Glomerular endothelial cell (primary cell): Measurements from ENCODE around the gene C2orf81. TPM values are rescaled to one million over a fixed set of nuclear protein-coding genes. Genes with fewer than 3 reads are reported as not detected.
"Not testable (repeated sequence)": the region's sequence is repeated elsewhere in the genome, so short reads cannot be mapped to it uniquely, and the experiment has no call there.

Experiments
- DNase-seq: peaks from one replicate; pipeline ENCODE4 v3.0.0-alpha.2; 2011; ENCODE audit warnings: low read depth, low spot score; ENCODE audit errors: extremely low read depth
- total RNA-seq: library from RNA; depleted of rRNA; stranded (reverse); fragments of >200 nt; gene quantifications from 2 replicates; pipeline ENCODE4 v1.2.3, GENCODE V29; 2015

The C2orf81 gene
- total RNA-seq, 1 donor from 2014 or later, result 0.82 TPM

GRCh38 chr2:74424139-74424992, 2.9 kb upstream of the C2orf81 start:
- no peak for DNase-seq

GRCh38 chr2:74423231-74424095, 2.0 kb upstream of the C2orf81 start:
- no peak for DNase-seq

- not testable (repeated sequence) for DNase-seq
Observed at GRCh38 chr2:74420443-74421103, 846 bp downstream of the C2orf81 start.

GRCh38 chr2:74420006-74420405, 1.4 kb downstream of the C2orf81 start:
- no peak for DNase-seq

GRCh38 chr2:74419345-74419744, 2.1 kb downstream of the C2orf81 start:
- no peak for DNase-seq

GRCh38 chr2:74418312-74418711, 3.1 kb downstream of the C2orf81 start:
- DNase-seq, result no peak

GRCh38 chr2:74417763-74418162, 3.7 kb downstream of the C2orf81 start:
- DNase-seq, result no peak

GRCh38 chr2:74417197-74417596, 4.2 kb downstream of the C2orf81 start:
- DNase-seq, result no peak

- no peak for DNase-seq
Observed at GRCh38 chr2:74416778-74417177, 4.6 kb downstream of the C2orf81 start.

GRCh38 chr2:74415762-74416395, 5.5 kb downstream of the C2orf81 start:
- no peak for DNase-seq

GRCh38 chr2:74414881-74415761, 6.3 kb downstream of the C2orf81 start:
- no peak for DNase-seq

- DNase-seq, result no peak
Observed at GRCh38 chr2:74414441-74414840, 7.0 kb downstream of the C2orf81 start.

GRCh38 chr2:74413001-74413698, 8.3 kb downstream of the C2orf81 start:
- no peak for DNase-seq

- DNase-seq, result no peak
Observed at GRCh38 chr2:74407682-74408081, 13.7 kb downstream of the C2orf81 start.

- no peak for DNase-seq
Observed at GRCh38 chr2:74406035-74406434, 15.4 kb downstream of the C2orf81 start.

GRCh38 chr2:74401891-74402290, 19.5 kb downstream of the C2orf81 start:
- DNase-seq, result no peak

GRCh38 chr2:74399785-74400184, 21.6 kb downstream of the C2orf81 start:
- no peak for DNase-seq

- no peak for DNase-seq
Observed at GRCh38 chr2:74396149-74396548, 25.3 kb downstream of the C2orf81 start.

GRCh38 chr2:74393525-74393924, 27.9 kb downstream of the C2orf81 start:
- no peak for DNase-seq
